ENCODE data around the gene CFAP90.

- TF ChIP-seq, protein P1, sequence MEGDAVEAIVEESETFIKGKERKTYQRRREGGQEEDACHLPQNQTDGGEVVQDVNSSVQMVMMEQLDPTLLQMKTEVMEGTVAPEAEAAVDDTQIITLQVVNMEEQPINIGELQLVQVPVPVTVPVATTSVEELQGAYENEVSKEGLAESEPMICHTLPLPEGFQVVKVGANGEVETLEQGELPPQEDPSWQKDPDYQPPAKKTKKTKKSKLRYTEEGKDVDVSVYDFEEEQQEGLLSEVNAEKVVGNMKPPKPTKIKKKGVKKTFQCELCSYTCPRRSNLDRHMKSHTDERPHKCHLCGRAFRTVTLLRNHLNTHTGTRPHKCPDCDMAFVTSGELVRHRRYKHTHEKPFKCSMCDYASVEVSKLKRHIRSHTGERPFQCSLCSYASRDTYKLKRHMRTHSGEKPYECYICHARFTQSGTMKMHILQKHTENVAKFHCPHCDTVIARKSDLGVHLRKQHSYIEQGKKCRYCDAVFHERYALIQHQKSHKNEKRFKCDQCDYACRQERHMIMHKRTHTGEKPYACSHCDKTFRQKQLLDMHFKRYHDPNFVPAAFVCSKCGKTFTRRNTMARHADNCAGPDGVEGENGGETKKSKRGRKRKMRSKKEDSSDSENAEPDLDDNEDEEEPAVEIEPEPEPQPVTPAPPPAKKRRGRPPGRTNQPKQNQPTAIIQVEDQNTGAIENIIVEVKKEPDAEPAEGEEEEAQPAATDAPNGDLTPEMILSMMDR (IDR thresholded peaks at IDR 0.05), result no peak
- no peak for TF ChIP-seq POLR2A (IDR thresholded peaks at IDR 0.05)
- TF ChIP-seq EP300 (IDR thresholded peaks at IDR 0.05), result no peak
Measured at GRCh38 chr5:7848296-7848695, 2.6 kb downstream of the CFAP90 start.

Measured in stomach (tissue), 4 donors.